Adrenal gland (tissue), 12 donors: ENCODE measurements around the gene ESRRB. TPM values are rescaled to one million over a fixed set of nuclear protein-coding genes. Genes with fewer than 3 reads are reported as not detected.

ENCODE experiments used
- DNase-seq, 7 donors: peaks; one replicate each; pipeline ENCODE4 v3.0.0-alpha.2; 2019 to 2020
- H3K27ac ChIP-seq, 5 donors: fragments of 200-600 bp; sonication (generic) in 4 of 5; 1 replicate in 3 of 5; 2 replicates in 2 of 5; pipeline versions ENCODE4 v1.5.1 to v1.8.0; 2016 to 2020; ENCODE audit warnings: mild to moderate bottlenecking in 1 of 5
- H3K27me3 ChIP-seq: fragments of 200-600 bp; 2 replicates; pipeline ENCODE4 v1.8.0; 2021
- H3K36me3 ChIP-seq, 2 donors: fragments of 200-600 bp; replicated peaks in 1 of 2; 1 replicate in 1 of 2; 2 replicates in 1 of 2; pipeline versions ENCODE4 v1.5.1 to v1.8.0; 2018 to 2022
- H3K4me1 ChIP-seq, 2 donors: fragments of 200-600 bp; replicated peaks in 1 of 2; 1 replicate in 1 of 2; 2 replicates in 1 of 2; pipeline versions ENCODE4 v1.5.1 to v1.8.0; 2018 to 2021
- H3K4me3 ChIP-seq, 4 donors: fragments of 200-600 bp; sonication (generic) in 3 of 4; one replicate each; pipeline ENCODE4 v1.5.1; 2016 to 2018
- H3K9me3 ChIP-seq, 3 donors: fragments of 200-600 bp; sonication (generic) in 1 of 3; replicated peaks in 1 of 3; 1 replicate in 2 of 3; 2 replicates in 1 of 3; pipeline versions ENCODE4 v1.5.1 to v1.8.0; 2016 to 2021
- CTCF ChIP-seq, 6 experiments: fragments of 450-650 bp in 4 of 6; fragments of 200-600 bp in 2 of 6; sonication (generic) in 1 of 6; IDR thresholded peaks; 1 replicate in 5 of 6; 2 replicates in 1 of 6; pipeline versions ENCODE4 v1.5.1 to v1.8.0; 2016 to 2021; ENCODE audit warnings: antibody characterized with exemption in 6 of 6, mild to moderate bottlenecking in 2 of 6, moderate library complexity in 1 of 6
- POLR2A ChIP-seq, 2 donors: fragments of 450-650 bp; IDR thresholded peaks; one replicate each; pipeline ENCODE4 v1.6.1; 2017; ENCODE audit warnings: antibody characterized with exemption in 2 of 2, mild to moderate bottlenecking in 2 of 2, moderate library complexity in 1 of 2
- WGBS, 4 donors: extraction: QIAGEN DNeasy Blood & Tissue Kit in 2 of 4; methylation state at CpG; one replicate each; pipeline versions ENCODE4 v1.1.5 to v1.1.7; 2013 to 2017; 5-methylcytosine and 5-hydroxymethylcytosine counted together
- intact Hi-C, 2 donors: fragments of 100-400 bp; cut with DNase I; formaldehyde crosslinking; loops; one replicate each; pipeline versions ENCODE4 v1.14.1 to v1.15.0; 2022 to 2023
- polyA plus RNA-seq, 3 donors: library from polyadenylated mRNA; stranded (reverse); fragments of 200-250 nt in 2 of 3; fragments of 350-450 nt in 1 of 3; fragmentation: Illumina TruSeq in 1 of 3; extraction: RNeasy Lipid Tissue Mini Kit (QIAGEN cat#74804) in 1 of 3; gene quantifications; one replicate each; pipeline ENCODE4 v1.2.3, GENCODE V29; 2013 to 2014
- total RNA-seq, 9 donors: library from RNA; depleted of rRNA in 4 of 9; stranded (reverse); fragments of >200 nt in 4 of 9; fragments of 120-200 nt in 1 of 9; fragmentation: NEBNext Ultra II Directional in 1 of 9; extraction: Animal tissue kit (Norgen Biotek cat#: 25700) in 1 of 9; gene quantifications; one replicate each; pipeline versions ENCODE4 v1.1.0 to v1.2.4, GENCODE V29; 2013 to 2023
- donor health status: healthy with polysubstance abuse.
- donor health status: Bipolar disorder and iron deficiency.
- donor health status: DM: yes; HTN: yes; CAD: no.
- donor health status: DM: no; HTN: no; CAD: no.
- donor health status: DM: no; HTN: no; CAD: no.
- donor health status: DM: yes; HTN: yes; CAD: no.

Gene ESRRB
- total and polyA plus RNA-seq, 12 donors = 0.06 to 0.55 (median 0.23) TPM; not detected in 5

GRCh38 chr14:76333664-76334063 lies 42.3 kb upstream of the ESRRB start:
- no peak for DNase-seq

GRCh38 chr14:76334316-76334715 lies 41.6 kb upstream of the ESRRB start:
- H3K9me3 ChIP-seq = no peaks in the 10 kb centered on the region
- TF ChIP-seq CTCF (IDR thresholded peaks at IDR 0.05) (no peak), POLR2A (IDR thresholded peaks at IDR 0.05) (no peak)
- intact Hi-C loops = no loop called here
- peaks cover 10% of the 10 kb centered on the region for H3K27me3 ChIP-seq
- no peak overlapping the region for H3K4me3 ChIP-seq
- no peaks in the 10 kb centered on the region for H3K4me1 ChIP-seq
- 77 to 100% (median 82%) methylated on average over 5 to 11 of the region's 11 CpGs for WGBS, 4 donors
- no peak for DNase-seq
- H3K27ac ChIP-seq = no peak overlapping the region
- no peaks in the 10 kb centered on the region for H3K36me3 ChIP-seq

More at GRCh38 chr14:76333664-76334063, 42.3 kb upstream of the ESRRB start:
- Histone ChIP-seq H3K27ac (no peak overlapping the region), H3K36me3 (no peaks in the 10 kb centered on the region), H3K27me3 (peaks cover 14% of the 10 kb centered on the region), H3K4me1 (no peaks in the 10 kb centered on the region), H3K4me3 (no peak overlapping the region), H3K9me3 (no peaks in the 10 kb centered on the region)
- intact Hi-C loops = no loop called here
- 79 to 93% (median 90%) methylated on average over 6 of the region's 6 CpGs for WGBS, 4 donors
- TF ChIP-seq CTCF (IDR thresholded peaks at IDR 0.05) (no peak), POLR2A (IDR thresholded peaks at IDR 0.05) (no peak)

GRCh38 chr14:76336876-76337275 lies 39.1 kb upstream of the ESRRB start:
- no peaks in the 10 kb centered on the region for H3K36me3 ChIP-seq
- H3K4me1 ChIP-seq = no peaks in the 10 kb centered on the region
- H3K4me3 ChIP-seq = no peak overlapping the region
- intact Hi-C loops = no loop called here
- no peak for DNase-seq
- H3K27me3 ChIP-seq = no peaks in the 10 kb centered on the region
- H3K27ac ChIP-seq = no peak overlapping the region
- H3K9me3 ChIP-seq = no peaks in the 10 kb centered on the region
- no peak for TF ChIP-seq CTCF (IDR thresholded peaks at IDR 0.05)
- TF ChIP-seq POLR2A (IDR thresholded peaks at IDR 0.05) = no peak
- 75 to 92% (median 82%) methylated on average over 8 of the region's 8 CpGs for WGBS, 4 donors

- intact Hi-C loops = no loop called here
- TF ChIP-seq CTCF (IDR thresholded peaks at IDR 0.05) (no peak), POLR2A (IDR thresholded peaks at IDR 0.05) (no peak)
- H3K27ac ChIP-seq = no peak overlapping the region
- H3K4me3 ChIP-seq = no peak overlapping the region
- WGBS, 4 donors = 52 to 60% (median 56%) methylated on average over 12 to 16 of the region's 16 CpGs
- no peaks in the 10 kb centered on the region for H3K4me1 ChIP-seq
- no peaks in the 10 kb centered on the region for H3K36me3 ChIP-seq
- no peaks in the 10 kb centered on the region for H3K27me3 ChIP-seq
- no peaks in the 10 kb centered on the region for H3K9me3 ChIP-seq
- no peak for DNase-seq
Observed at GRCh38 chr14:76337635-76338545, 38.0 kb upstream of the ESRRB start.
